DND-41 (cell line): ENCODE measurements around the gene NOC4L.

Experiments used
- ATAC-seq: fragments of 200-7000 bp; cut with Tn5 transposase; 3 replicates; pipeline ENCODE4 v1.9.1; 2021; ENCODE audit warnings: low read depth; ENCODE audit not compliant: insufficient read depth
- DNase-seq: peaks from one replicate; pipeline ENCODE4 v3.0.0-alpha.2; 2020
- H2AFZ ChIP-seq: 2 replicates; pipeline ENCODE4 v1.6.0; 2012; ENCODE audit warnings: low read depth, low read length
- H3K27ac ChIP-seq: 2 replicates; pipeline ENCODE4 v1.5.1; 2012; ENCODE audit warnings: low read length, inconsistent platforms
- H3K27me3 ChIP-seq: fragments of 200-600 bp; sonication (generic); 2 replicates; pipeline ENCODE4 v1.6.0; 2012; ENCODE audit warnings: low read length, mild to moderate bottlenecking, inconsistent platforms; ENCODE audit not compliant: insufficient read depth, poor library complexity
- H3K36me3 ChIP-seq: 2 replicates; pipeline ENCODE4 v1.5.1; 2012; ENCODE audit warnings: low read length, inconsistent platforms; ENCODE audit not compliant: insufficient read depth
- H3K4me1 ChIP-seq: 2 replicates; pipeline ENCODE4 v1.5.1; 2012; ENCODE audit warnings: mild to moderate bottlenecking, low read length; ENCODE audit not compliant: insufficient read depth
- H3K4me2 ChIP-seq: 2 replicates; pipeline ENCODE4 v1.6.0; 2012; ENCODE audit warnings: mild to moderate bottlenecking, moderate library complexity, low read length, inconsistent platforms; ENCODE audit not compliant: insufficient read depth
- H3K4me3 ChIP-seq, 2 experiments: fragments of 200-600 bp in 1 of 2; shearing (Covaris generic) in 1 of 2; 2 replicates each; pipeline ENCODE4 v1.5.1; 2012 to 2016; ENCODE audit warnings: inconsistent platforms in 2 of 2, low read length in 2 of 2, mild to moderate bottlenecking in 2 of 2, low read depth in 1 of 2, moderate library complexity in 1 of 2
- H3K79me2 ChIP-seq: 2 replicates; pipeline ENCODE4 v1.6.0; 2012; ENCODE audit warnings: low read length, inconsistent platforms; ENCODE audit not compliant: insufficient read depth
- H3K9ac ChIP-seq: 2 replicates; pipeline ENCODE4 v1.6.0; 2012; ENCODE audit warnings: low read depth, mild to moderate bottlenecking, inconsistent platforms, low read length, moderate library complexity
- H3K9me3 ChIP-seq: 2 replicates; pipeline ENCODE4 v1.5.1; 2012; ENCODE audit warnings: low read length, moderate library complexity, mild to moderate bottlenecking, inconsistent platforms; ENCODE audit not compliant: insufficient read depth, severe bottlenecking
- H4K20me1 ChIP-seq: 2 replicates; pipeline ENCODE4 v1.6.0; 2012; ENCODE audit warnings: low read length; ENCODE audit not compliant: insufficient read depth
- EZH2 ChIP-seq: IDR thresholded peaks from 3 replicates; pipeline ENCODE4 v1.6.1; 2012; ENCODE audit warnings: borderline replicate concordance, low read depth, mild to moderate bottlenecking, moderate library complexity, low read length, inconsistent platforms; ENCODE audit not compliant: severe bottlenecking
- TF ChIP-seq, protein P1 (sequence below): IDR thresholded peaks from 2 replicates; pipeline ENCODE4 v1.5.1; 2012; ENCODE audit warnings: borderline replicate concordance, low read length, moderate library complexity, mild to moderate bottlenecking; ENCODE audit not compliant: poor library complexity, severe bottlenecking; ENCODE audit errors: extremely low read depth

The NOC4L gene

GRCh38 chr12:132188916-132189325, 44.7 kb downstream of the NOC4L start:
- Histone ChIP-seq H3K4me2 (peak overlapping the region; percentile 94), H3K9me3 (peaks cover 1% of the 10 kb centered on the region), H3K36me3 (no peaks in the 10 kb centered on the region), H3K4me1 (peaks cover 26% of the 10 kb centered on the region), H3K27me3 (peaks cover 25% of the 10 kb centered on the region), H3K79me2 (no peaks in the 10 kb centered on the region), H2AFZ (peak overlapping the region; percentile 83), H4K20me1 (no peaks in the 10 kb centered on the region), H3K27ac (peak overlapping the region; percentile 36), H3K4me3 (peak overlapping the region; percentile 11 to 63; a peak in 3 of 4 replicates), H3K9ac (peak overlapping the region; percentile 76)
- TF ChIP-seq, protein P1, sequence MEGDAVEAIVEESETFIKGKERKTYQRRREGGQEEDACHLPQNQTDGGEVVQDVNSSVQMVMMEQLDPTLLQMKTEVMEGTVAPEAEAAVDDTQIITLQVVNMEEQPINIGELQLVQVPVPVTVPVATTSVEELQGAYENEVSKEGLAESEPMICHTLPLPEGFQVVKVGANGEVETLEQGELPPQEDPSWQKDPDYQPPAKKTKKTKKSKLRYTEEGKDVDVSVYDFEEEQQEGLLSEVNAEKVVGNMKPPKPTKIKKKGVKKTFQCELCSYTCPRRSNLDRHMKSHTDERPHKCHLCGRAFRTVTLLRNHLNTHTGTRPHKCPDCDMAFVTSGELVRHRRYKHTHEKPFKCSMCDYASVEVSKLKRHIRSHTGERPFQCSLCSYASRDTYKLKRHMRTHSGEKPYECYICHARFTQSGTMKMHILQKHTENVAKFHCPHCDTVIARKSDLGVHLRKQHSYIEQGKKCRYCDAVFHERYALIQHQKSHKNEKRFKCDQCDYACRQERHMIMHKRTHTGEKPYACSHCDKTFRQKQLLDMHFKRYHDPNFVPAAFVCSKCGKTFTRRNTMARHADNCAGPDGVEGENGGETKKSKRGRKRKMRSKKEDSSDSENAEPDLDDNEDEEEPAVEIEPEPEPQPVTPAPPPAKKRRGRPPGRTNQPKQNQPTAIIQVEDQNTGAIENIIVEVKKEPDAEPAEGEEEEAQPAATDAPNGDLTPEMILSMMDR: no peak
- no peak for TF ChIP-seq EZH2
- DNase-seq: no peak
- no peak for ATAC-seq

DNA sequence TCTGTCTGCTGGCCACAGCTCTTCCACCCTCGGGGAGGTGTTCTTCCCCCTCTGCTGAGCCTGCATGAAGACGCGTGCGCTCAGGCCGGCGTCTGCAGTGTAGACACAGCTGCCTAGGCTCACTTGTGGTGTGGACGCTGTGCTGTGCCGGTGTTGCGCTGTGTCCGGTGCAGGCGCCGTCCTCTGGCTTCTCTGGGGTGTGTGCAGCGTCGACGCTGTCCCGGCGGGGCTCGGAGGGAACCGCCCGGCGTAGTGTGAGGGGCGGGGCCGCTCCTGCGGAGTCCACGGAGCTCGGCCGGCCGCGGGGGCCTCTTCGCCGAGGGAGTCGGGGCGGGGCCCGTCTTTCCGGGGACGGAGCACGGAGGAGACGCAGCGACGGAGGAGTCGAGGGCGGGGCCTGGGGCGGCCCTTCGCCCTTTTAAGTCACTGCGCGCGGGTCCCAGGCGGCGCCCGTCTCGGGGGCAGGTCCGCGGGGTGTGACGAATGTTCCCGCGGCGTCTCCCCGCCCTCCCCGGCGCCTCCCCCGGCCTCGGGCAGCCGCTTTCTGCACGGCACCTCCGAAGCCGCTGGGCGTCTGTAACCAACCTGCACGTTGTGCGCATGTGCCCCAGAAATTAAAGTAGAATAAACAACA, 45.2 kb downstream of the NOC4L start:
- Histone ChIP-seq H3K79me2 (no peaks in the 10 kb centered on the region), H2AFZ (peak overlapping the region; percentile 84), H3K27ac (peak overlapping the region; percentile 40), H3K4me1 (peaks cover 26% of the 10 kb centered on the region), H3K4me3 (peak overlapping the region; percentile 15 to 63; a peak in 3 of 4 replicates), H3K27me3 (peaks cover 25% of the 10 kb centered on the region), H3K9ac (peak overlapping the region; percentile 76), H3K4me2 (peak overlapping the region; percentile 94), H3K36me3 (no peaks in the 10 kb centered on the region), H4K20me1 (no peaks in the 10 kb centered on the region), H3K9me3 (peaks cover 5% of the 10 kb centered on the region)
- DNase-seq (peak; percentile 93), ATAC-seq (peak; percentile 95)
- TF ChIP-seq, protein P1: no peak
- no peak for TF ChIP-seq EZH2

DNA sequence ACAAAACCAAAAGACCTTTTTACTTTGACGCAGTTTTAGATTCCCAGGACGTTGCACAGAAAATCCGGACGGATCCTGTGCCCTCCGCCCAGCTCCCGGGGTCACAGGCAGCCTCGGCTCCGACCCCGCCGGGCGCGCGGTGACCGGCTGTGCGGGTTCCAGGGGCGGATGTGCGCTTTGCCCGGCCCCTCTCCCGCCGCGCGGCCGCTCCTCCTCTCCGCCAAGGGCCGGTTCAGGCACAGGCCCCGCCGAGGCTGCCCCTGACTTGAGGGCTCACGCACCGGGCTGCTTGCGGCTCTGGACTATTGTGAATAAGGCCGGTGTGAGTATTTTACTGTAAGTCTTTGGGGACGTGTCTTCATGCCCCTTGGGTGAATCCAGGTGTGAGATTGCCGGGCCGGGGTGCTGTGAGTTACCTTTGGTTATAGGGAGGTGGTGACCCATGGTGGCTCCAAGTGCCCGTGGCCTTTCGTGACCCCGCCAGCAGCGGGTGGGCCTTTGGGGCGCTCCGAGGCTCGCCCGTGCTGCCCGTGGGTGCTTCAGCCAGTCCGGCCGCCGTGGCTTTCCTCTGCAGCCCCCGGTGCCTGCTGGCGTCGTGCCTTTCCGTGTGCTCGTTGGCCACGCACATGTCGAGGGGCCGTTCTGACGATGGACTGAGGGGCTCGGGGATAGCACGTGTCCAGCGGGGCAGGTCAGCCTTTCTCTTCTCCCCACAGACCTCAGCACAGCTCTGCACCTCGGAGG, 45.9 kb downstream of the NOC4L start:
- Histone ChIP-seq H3K79me2 (no peaks in the 10 kb centered on the region), H3K9ac (peak overlapping the region; percentile 76), H2AFZ (peak overlapping the region; percentile 84), H3K27me3 (peaks cover 25% of the 10 kb centered on the region), H3K9me3 (peaks cover 5% of the 10 kb centered on the region), H3K4me2 (peak overlapping the region; percentile 94), H3K4me3 (peak overlapping the region; percentile 15 to 63; a peak in 3 of 4 replicates), H3K36me3 (no peaks in the 10 kb centered on the region), H3K4me1 (peaks cover 26% of the 10 kb centered on the region), H4K20me1 (no peaks in the 10 kb centered on the region), H3K27ac (peak overlapping the region; percentile 40)
- no peak for TF ChIP-seq EZH2
- TF ChIP-seq, protein P1: no peak
- ATAC-seq: peak; percentile 25
- no peak for DNase-seq
